DOHH2 (cell line): ENCODE results near the gene SYTL2.
"Not testable (repeated sequence)": the region's sequence is repeated elsewhere in the genome, so short reads cannot be mapped to it uniquely, and the experiment has no call there.

Experiments
- H3F3A ChIP-seq: fragments of 200-600 bp; sonication (generic), shearing (Covaris generic); 2 replicates; pipeline ENCODE4 v1.6.0; 2016; ENCODE audit warnings: antibody characterized with exemption, mild to moderate bottlenecking; ENCODE audit not compliant: control insufficient read depth, insufficient read depth
- H3K27ac ChIP-seq: fragments of 200-600 bp; sonication (generic); 2 replicates; pipeline ENCODE4 v1.5.1; 2014; ENCODE audit warnings: low read depth, mild to moderate bottlenecking, low read length, moderate library complexity
- H3K27me3 ChIP-seq: fragments of 200-600 bp; sonication (generic); 2 replicates; pipeline ENCODE4 v1.6.1; 2014; ENCODE audit warnings: mild to moderate bottlenecking, low read length, mixed read lengths; ENCODE audit not compliant: control insufficient read depth
- H3K36me3 ChIP-seq: fragments of 200-600 bp; sonication (generic); 2 replicates; pipeline ENCODE4 v1.6.1; 2014; ENCODE audit warnings: mild to moderate bottlenecking, low read length, moderate library complexity, mixed read lengths; ENCODE audit not compliant: control insufficient read depth
- H3K4me1 ChIP-seq: fragments of 200-600 bp; sonication (generic); 2 replicates; pipeline ENCODE4 v1.6.1; 2014; ENCODE audit warnings: mild to moderate bottlenecking, low read length, mixed read lengths; ENCODE audit not compliant: control insufficient read depth
- H3K4me2 ChIP-seq: fragments of 200-600 bp; sonication (generic); 2 replicates; pipeline ENCODE4 v1.6.0; 2014; ENCODE audit warnings: mild to moderate bottlenecking, low read length, moderate library complexity
- H3K4me3 ChIP-seq: fragments of 200-600 bp; sonication (generic); 2 replicates; pipeline ENCODE4 v1.5.1; 2014; ENCODE audit warnings: mild to moderate bottlenecking, low read length, mixed read lengths
- H3K79me2 ChIP-seq: fragments of 200-600 bp; sonication (generic); 2 replicates; pipeline ENCODE4 v1.6.1; 2014; ENCODE audit warnings: mild to moderate bottlenecking, low read length, mixed read lengths; ENCODE audit not compliant: control insufficient read depth
- H3K9me2 ChIP-seq: fragments of 200-600 bp; sonication (generic); replicated peaks from 2 replicates; pipeline ENCODE4 v1.6.1; 2014; ENCODE audit warnings: mild to moderate bottlenecking, low read length, mixed read lengths; ENCODE audit not compliant: control insufficient read depth
- H3K9me3 ChIP-seq: fragments of 200-600 bp; sonication (generic); 2 replicates; pipeline ENCODE4 v1.6.1; 2014; ENCODE audit warnings: antibody characterized with exemption, low read length, mixed read lengths; ENCODE audit not compliant: control insufficient read depth, insufficient read depth
- H4K20me1 ChIP-seq: fragments of 200-600 bp; sonication (generic); 2 replicates; pipeline ENCODE4 v1.6.0; 2014; ENCODE audit warnings: low read depth, mild to moderate bottlenecking, antibody characterized with exemption, low read length, moderate library complexity; ENCODE audit not compliant: control insufficient read depth, insufficient read depth
- EZH2phosphoT487 ChIP-seq: fragments of 200-600 bp; sonication (generic); IDR thresholded peaks from 2 replicates; pipeline ENCODE4 v1.6.1; 2017; ENCODE audit warnings: borderline replicate concordance, mild to moderate bottlenecking, antibody characterized with exemption, low read length, moderate library complexity, mixed read lengths
- TF ChIP-seq, protein P1 (sequence below): fragments of 200-600 bp; sonication (generic); IDR thresholded peaks from one replicate; pipeline ENCODE4 v1.5.1; 2014; ENCODE audit warnings: antibody characterized with exemption, mild to moderate bottlenecking, low read depth, low read length; ENCODE audit not compliant: poor library complexity, severe bottlenecking

SYTL2 gene

DNA sequence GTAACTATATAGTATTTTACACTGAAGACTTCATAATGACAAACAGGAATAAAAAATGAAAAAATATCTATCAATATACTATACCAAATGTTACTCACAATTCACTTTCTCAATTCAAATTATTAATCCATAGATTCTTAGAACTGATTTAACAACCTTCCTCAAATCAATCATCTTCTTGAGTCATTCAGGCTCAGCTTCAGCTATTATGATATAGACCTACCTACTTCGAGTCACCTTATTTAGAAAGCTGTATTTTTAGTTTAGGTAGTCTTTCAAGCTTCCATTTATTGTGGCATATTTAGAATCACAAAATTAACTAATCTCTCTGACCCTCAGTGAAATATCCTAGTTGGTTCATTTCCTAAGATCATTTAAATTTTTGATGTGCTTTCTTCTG is 154.2 kb downstream of the SYTL2 start:
- no peak overlapping the region for H3K4me3 ChIP-seq
- no peaks in the 10 kb centered on the region for H3K9me3 ChIP-seq
- H3K4me1 ChIP-seq = peaks cover 30% of the 10 kb centered on the region
- peaks cover 42% of the 10 kb centered on the region; the same call in 1 of the 2 replicates for H4K20me1 ChIP-seq
- no peak overlapping the region for H3K4me2 ChIP-seq
- no peaks in the 10 kb centered on the region for H3K27me3 ChIP-seq
- no peaks in the 10 kb centered on the region for H3K9me2 ChIP-seq
- no peak for TF ChIP-seq EZH2phosphoT487
- TF ChIP-seq, protein P1, sequence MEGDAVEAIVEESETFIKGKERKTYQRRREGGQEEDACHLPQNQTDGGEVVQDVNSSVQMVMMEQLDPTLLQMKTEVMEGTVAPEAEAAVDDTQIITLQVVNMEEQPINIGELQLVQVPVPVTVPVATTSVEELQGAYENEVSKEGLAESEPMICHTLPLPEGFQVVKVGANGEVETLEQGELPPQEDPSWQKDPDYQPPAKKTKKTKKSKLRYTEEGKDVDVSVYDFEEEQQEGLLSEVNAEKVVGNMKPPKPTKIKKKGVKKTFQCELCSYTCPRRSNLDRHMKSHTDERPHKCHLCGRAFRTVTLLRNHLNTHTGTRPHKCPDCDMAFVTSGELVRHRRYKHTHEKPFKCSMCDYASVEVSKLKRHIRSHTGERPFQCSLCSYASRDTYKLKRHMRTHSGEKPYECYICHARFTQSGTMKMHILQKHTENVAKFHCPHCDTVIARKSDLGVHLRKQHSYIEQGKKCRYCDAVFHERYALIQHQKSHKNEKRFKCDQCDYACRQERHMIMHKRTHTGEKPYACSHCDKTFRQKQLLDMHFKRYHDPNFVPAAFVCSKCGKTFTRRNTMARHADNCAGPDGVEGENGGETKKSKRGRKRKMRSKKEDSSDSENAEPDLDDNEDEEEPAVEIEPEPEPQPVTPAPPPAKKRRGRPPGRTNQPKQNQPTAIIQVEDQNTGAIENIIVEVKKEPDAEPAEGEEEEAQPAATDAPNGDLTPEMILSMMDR = no peak
- H3F3A ChIP-seq = peaks cover 59% of the 10 kb centered on the region
- no peak overlapping the region for H3K27ac ChIP-seq
- peaks cover 71% of the 10 kb centered on the region for H3K79me2 ChIP-seq
- peaks cover 83% of the 10 kb centered on the region for H3K36me3 ChIP-seq

DNA sequence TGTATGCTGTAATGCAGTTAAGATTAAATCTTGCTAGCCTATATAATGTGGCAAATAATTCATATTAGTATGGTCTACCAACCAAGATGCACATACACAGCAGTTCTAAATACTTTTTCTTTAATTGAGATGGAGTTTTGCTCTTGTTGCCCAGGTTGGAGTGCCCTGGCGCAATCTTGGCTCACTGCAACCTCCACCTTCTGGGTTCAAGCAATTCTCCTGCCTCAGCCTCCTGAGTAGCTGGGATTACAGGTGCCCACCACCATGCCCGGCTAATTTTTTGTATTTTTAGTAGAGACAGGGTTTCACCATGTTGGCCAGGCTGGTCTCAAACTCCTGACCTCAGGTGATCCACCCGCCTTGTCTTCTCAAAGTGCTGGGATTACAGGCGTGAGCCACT is 156.6 kb downstream of the SYTL2 start:
- not testable (repeated sequence) for H3K9me2 ChIP-seq, H3K27me3 ChIP-seq, H3K4me2 ChIP-seq, H3K9me3 ChIP-seq, H3K27ac ChIP-seq, H3K4me3 ChIP-seq
- H3K4me1 ChIP-seq = peaks cover 12% of the 10 kb centered on the region
- peaks cover 61% of the 10 kb centered on the region for H3F3A ChIP-seq
- H4K20me1 ChIP-seq = peaks cover 27% of the 10 kb centered on the region
- H3K36me3 ChIP-seq = peaks cover 71% of the 10 kb centered on the region
- H3K79me2 ChIP-seq = peaks cover 60% of the 10 kb centered on the region

DNA sequence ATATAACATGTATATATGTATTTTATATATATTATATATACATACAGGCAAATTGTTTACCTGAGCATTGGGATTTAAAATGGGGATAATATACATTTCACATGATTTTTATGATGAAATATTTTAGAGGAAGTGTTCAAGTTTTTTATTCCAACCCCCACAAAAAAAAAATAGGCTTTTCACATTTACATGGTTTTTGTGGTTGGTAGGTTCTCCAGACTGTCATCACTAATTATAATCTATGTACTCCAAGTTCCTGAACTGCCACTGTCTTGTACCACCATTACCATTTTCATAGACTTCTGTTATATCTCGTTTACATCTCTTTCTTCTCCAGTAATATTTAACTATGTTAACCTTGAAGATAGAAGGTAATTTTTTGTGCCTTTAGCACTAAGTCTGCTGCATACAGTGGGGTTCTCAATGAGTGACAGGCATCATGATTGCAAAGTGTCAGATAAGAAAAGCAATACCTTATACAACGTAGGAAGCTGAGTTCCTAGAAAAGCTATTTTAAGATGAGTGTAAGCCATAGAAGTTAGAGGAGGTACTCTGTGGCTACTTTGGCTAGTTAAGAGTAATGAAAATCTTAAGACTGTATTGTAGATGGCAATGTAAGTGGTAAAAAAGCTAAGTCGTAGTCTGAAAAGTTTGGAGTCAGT is 158.0 kb downstream of the SYTL2 start:
- peaks cover 15% of the 10 kb centered on the region for H3K4me1 ChIP-seq
- peaks cover 50% of the 10 kb centered on the region for H3F3A ChIP-seq
- peaks cover 57% of the 10 kb centered on the region for H3K36me3 ChIP-seq
- no peak overlapping the region for H3K4me3 ChIP-seq
- H3K27me3 ChIP-seq = no peaks in the 10 kb centered on the region
- peaks cover 15% of the 10 kb centered on the region for H4K20me1 ChIP-seq
- H3K4me2 ChIP-seq = no peak overlapping the region
- TF ChIP-seq, protein P1 = no peak
- TF ChIP-seq EZH2phosphoT487 = no peak
- peaks cover 61% of the 10 kb centered on the region for H3K79me2 ChIP-seq
- no peaks in the 10 kb centered on the region for H3K9me2 ChIP-seq
- no peaks in the 10 kb centered on the region for H3K9me3 ChIP-seq
- H3K27ac ChIP-seq = no peak overlapping the region

DNA sequence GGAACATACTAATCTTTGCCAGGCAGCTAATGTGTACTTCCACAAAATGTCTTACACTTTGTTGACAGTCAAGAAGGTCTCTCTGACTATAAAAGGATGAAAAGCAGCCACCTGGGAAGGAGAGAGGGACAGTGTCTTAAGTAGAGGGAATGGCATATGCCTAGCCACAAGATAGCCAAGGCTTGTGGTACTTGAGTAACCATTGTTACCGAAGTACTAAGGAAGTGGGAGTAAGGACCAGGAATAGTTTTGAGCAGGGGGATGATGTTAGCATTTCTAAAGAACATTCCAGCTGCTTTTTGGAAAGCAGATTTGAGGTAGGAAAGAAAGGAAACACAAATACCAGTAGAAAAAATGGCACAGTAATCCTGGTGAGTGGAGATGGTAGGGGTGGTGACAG is 159.8 kb downstream of the SYTL2 start:
- TF ChIP-seq, protein P1 = no peak
- no peak for TF ChIP-seq EZH2phosphoT487
- Histone ChIP-seq H3K79me2 (peaks cover 46% of the 10 kb centered on the region), H3K4me3 (no peak overlapping the region), H4K20me1 (peaks cover 9% of the 10 kb centered on the region), H3K36me3 (peaks cover 39% of the 10 kb centered on the region), H3K4me1 (peaks cover 20% of the 10 kb centered on the region), H3F3A (peaks cover 32% of the 10 kb centered on the region), H3K4me2 (no peak overlapping the region), H3K9me3 (no peaks in the 10 kb centered on the region), H3K27ac (no peak overlapping the region), H3K27me3 (no peaks in the 10 kb centered on the region), H3K9me2 (no peaks in the 10 kb centered on the region)
